GM03348 (cell line): Measurements from ENCODE around the gene HDAC4.

Experiments used
- DNase-seq: peaks from one replicate; pipeline ENCODE4 v3.0.0; 2012; ENCODE audit warnings: low spot score

HDAC4 gene

DNA sequence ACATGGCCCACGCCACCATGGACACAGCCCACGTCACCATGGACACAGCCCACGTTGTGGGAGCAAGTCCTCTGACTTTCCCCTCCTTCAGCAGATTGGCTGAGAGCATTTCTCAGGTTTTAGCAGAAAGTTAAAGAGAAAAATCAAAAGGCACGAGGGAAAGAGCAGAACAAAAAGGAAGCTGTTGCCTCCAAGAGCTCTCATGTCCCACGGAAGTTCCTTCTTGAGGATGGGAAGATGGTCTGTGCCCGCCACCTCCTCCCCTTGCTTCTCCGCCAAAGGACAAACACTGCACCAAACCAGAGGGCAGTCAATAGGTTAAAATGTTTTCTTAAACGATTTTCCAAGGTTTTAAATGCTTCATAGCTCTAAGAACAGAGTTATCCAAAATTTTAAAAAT, 148.4 kb downstream of the HDAC4 start:
- no peak for DNase-seq

DNA sequence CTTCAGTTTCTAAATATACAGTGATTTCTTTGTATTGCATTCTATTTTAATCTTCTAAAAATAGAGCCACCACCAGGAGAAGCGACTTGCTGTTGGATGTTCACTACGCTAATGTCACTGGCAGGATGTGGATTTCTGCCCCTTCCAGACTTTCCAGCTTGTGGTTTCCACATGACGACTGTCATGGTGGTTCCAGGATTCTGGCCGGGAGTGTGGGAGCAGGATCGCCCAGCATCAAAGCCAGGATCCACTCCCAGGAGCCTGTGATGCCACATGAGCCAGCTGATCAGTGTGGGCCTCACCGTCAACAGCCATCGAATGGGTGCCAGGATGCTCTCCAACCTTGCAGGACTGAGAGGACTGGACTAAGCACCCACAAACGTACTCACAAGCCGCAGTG, 148.8 kb downstream of the HDAC4 start:
- no peak for DNase-seq

DNA sequence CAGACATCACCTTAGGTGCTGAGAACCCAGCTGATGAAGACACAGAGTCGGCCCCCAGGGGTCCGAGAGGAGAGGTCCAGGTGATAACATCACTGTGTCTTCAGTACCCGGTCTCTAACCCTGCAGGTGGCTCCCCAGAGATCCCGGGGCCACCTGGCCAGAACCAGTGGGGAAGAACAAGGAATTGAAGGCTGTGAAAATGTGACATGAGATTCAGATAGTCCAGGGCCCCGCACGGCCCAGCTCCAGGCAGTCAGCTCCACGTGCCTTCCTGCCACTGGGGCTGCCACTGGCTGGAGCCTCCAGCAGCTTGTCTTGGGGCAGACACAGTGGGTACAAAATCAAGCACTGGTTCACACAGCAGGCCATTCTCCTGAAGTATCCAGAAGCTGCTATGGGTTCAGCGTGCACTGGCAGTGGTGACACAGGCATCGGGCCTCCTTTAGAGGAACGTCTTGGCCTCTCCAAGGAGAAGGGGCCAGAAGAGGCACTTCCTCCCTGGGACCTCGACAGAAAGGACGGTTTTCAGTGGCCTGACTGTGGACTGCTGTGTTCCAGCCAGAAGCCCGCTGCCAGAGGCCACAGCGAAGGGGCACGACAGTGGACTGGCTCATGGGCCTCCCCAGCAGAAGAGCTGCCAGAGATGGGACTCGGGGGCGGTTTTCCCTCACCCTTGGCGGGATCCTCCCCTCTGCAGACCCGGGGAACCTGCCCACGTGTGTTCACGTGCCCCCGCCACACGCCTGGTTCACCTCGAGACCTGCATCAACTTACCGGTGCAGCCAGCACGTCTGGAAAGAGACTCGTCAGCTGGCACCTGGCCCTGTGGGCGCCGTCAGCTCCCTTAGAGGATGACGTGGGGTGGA, 150.4 kb downstream of the HDAC4 start:
- DNase-seq, result no peak

DNA sequence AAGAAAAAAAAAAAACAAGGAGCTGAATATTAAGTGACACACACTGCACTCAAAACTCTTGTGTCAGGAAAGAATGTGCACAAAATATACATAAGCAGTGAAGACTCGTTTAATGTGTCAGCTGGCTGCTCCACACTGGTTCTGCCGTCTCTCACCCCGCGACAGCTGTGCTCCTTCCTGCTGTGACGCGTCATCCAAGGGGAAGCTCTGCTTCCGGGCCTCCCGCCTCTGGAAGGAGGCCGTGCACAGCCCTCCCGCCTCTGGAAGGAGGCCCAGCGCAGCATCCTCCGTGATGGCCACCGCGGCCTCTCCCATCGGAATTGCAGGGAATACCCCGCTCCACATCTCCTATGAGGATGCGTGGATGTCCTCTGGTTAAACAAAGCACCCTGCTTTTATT, 151.0 kb downstream of the HDAC4 start:
- DNase-seq, result no peak

DNA sequence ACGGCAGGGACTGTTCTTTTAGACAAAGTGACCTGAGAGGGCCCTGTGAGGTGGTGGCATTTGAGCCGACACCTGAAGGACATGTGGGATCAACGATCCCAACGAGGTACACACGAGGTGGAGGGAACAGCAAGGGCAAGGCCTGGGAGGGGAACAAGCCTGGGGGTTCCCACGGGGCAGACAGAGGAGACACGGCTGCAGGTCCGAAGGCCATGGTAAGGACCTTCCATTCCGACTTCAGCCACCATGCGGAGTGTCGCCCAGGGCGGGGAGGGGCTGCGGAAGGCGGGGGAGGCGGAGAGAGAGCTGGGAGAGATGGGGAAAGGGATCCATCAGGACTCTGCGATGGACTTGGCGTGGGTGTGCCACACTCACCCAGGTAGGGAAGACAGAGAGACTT, 151.8 kb downstream of the HDAC4 start:
- no peak for DNase-seq

DNA sequence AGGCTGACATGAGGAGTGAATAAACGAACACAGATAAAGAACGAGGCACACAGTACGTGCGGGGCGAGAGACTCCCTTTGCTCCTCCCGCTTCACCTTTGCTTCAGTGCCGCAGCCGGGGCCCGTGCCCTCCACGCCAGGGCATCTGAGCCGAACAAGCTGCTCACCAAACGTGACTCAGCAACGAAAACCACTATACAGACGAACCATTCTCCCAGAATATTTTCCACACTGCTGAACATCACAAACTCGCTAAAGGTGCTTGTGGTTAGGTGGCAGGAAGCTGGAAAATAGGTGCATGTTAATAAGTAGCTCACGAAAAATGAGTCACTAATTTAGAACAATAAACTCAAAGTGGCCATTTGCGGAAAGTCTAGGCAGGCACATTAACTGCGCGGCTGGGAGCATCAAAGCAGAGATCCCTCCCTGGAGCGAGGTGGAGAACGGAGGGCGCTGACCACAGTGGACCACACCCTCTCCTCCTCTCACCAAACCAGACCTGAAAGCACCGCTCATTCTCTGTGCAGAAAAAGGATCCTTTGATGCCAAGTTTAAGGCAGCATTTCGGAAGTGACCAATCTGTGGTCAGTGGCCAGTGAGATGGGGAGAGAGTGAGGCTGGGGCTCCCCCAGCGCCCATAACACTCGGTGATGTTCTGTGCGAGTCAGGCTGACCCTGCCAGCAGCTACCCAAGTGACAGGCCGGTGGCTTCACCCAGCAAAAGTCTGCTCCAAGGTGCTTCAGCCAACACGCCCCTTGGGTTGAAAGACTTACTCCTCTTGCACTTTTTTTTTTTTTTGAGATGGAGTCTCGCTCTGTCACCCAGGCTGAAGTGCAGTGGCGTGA, 153.2 kb downstream of the HDAC4 start:
- no peak for DNase-seq

DNA sequence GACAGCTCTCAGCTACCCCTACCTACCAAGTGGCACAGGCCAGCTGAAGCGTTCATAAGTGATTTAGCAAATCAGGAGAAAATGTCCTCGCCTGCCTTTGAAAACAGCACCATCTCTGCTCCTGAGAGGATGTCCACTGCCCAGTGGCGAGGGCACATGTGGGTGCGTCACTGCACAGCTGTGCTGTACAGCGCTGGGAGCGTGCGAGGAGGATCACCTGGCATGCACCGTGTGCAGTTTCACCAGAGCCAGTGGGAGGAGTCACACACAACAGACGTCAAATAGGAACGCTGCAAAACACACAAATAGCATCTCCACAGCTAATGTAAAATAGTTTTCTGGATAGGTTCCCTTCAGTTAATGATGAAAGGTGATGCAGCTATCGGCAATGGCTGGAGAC, 154.1 kb downstream of the HDAC4 start:
- no peak for DNase-seq

DNA sequence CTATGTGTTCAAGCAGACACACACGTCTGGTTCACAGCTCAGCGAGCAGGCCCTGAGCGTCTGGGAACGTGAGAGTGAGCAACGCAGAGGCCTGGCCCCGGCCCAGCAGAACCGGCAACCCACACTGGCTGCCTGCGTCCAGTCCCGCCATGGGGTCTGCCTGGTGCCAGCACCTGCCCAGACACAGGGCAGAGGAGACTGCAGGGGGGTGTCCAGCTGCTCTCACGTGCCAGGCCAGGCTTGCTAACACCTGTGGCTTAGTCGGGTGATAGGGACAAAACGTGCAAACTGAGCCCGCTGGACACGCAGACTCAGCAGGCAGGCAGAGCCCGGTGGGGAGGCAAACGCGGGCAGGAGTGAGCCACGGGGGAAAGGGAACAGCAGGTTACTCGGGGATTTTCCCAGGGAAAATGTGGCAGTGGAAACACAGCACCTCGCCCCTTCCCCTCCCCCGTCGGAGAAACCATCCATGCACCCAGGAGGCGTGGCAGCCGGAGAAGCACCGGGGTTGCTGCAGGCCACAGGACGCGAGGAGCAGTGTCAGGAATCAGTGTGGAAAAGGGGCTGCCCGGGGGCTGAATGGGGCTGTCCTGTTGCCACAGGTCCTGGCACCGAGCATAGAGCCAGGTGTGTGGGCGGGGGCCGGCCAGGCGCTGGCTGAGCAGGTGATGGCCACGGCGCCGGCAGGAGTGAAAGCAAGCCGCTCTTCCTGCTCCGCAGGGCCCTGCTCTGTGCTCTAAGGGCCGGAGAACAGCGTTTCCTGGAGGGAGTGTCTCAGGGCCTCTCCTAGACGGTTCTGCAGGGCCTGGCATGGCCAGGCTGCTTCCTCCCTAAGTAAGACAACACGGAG, 154.7 kb downstream of the HDAC4 start:
- no peak for DNase-seq

DNA sequence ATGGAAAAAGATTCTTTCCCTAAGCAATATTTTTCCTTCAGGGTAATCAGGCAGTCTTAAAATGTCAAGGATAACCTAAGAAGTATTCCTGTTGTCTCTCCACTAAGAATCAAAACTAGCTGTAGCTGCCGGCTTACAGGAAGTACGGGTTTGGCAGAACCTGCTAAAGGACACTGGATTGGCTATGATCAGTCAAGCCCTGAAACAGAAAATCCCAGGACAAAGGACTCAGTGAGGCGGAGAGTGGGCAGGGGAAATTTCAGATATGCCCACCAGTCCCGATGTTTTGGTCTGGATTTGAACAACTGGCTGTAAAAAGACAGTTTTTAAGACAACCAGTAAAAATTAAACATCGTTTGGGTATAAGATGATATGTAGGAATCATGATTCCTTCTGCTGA, 155.7 kb downstream of the HDAC4 start:
- DNase-seq, result no peak

DNA sequence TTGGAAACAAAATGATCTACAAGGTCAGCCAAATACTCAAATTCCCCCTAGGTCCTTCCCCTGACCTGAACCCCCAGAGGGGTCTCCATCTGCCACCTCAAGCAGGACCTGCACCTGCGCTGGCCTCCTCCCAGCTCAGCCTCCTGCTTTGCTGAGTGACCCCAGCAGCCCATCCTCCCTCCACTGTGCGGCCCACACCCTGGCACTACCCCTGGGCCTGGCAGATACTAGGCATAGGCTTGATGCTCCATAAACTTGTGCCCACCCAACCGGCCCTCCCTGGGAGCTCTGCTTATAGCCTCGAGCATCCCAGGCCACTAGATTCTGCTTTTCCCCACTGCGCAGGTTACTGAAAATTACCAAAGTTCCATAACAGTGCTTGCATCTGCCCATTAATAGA, 156.2 kb downstream of the HDAC4 start:
- DNase-seq, result no peak

DNA sequence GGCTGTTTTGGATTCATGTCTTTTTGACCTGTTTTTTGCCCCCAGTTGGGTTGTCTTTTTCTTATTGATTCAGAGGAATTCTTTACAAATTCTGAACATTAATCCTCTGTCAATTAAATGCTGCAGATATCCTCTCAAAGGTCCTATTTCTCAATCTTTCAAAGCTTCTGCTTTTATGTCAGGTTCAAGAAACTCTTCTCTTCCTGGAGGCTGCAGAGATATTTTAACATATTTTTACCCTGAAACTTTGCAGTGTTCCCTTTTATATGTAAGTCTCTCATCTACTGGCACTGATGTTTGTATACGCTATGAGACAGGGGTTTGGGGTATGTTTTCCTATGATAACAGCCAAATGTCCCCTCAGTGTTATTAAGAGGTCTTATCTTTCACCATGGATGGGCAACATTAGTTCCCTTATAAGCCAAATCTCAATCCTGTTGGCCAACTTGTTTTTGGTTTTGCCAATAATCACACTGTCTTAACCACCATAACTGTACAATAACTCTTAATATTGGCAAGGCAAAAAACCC, 159.3 kb downstream of the HDAC4 start:
- DNase-seq, result no peak

DNA sequence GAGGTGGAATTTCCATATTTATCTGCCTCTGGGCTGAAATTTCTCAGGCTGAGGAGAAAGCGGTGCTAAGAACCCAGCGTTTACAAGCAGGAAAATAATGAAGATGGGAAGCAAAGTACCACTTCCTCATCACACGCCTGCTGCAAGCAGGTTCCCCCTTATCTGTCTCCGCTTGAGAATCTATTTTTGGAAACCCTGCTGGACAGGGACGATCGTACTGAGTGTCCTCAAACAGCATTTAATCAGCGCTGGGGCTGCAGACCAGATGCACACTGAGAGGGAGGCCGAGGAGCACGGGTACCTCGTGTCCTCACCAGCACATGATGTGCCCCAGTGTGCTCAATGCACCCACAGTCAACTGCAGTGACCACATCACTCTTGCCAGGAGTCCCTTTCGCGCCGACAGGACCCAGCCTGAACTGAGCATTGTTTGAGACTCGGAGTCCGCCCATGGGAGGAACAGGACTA, 160.4 kb downstream of the HDAC4 start:
- no peak for DNase-seq

DNA sequence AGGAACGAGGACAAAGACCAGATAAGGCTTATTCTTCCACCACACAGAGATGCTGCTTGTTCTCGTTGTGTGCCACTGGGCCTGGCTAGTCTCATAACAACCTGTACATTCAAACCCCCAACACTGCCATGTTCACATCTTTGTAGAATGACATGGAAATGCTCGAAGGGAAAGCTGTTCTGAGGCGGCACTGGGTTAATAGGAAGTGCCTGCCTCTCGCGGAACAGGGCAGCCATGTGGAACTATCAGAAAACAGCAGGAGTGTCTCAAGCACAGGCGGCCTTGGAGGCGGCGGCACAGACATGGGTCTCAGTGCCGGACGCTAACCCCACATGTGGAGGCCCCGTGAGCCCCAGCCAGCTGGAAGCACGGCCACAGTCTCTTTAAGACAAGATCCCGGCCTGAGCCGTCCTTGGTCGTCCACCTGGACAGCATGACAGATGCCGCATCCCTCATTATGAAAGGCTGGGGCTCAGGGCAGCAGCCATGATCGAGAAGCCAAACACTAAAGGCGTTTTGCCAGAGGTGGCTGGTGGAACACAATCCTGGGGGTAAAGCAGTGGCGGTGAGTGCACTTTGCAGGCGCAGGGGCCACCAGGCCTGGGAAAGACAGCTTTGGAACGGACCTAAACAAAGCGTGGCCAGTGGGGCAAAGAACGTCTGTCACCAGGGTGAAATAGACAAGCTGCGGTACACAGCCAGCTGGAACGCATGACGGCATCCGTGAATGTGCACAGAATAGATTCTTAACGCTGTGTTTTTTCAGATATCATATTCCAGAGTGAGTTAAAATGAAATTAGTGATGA, 161.0 kb downstream of the HDAC4 start:
- DNase-seq, result no peak

DNA sequence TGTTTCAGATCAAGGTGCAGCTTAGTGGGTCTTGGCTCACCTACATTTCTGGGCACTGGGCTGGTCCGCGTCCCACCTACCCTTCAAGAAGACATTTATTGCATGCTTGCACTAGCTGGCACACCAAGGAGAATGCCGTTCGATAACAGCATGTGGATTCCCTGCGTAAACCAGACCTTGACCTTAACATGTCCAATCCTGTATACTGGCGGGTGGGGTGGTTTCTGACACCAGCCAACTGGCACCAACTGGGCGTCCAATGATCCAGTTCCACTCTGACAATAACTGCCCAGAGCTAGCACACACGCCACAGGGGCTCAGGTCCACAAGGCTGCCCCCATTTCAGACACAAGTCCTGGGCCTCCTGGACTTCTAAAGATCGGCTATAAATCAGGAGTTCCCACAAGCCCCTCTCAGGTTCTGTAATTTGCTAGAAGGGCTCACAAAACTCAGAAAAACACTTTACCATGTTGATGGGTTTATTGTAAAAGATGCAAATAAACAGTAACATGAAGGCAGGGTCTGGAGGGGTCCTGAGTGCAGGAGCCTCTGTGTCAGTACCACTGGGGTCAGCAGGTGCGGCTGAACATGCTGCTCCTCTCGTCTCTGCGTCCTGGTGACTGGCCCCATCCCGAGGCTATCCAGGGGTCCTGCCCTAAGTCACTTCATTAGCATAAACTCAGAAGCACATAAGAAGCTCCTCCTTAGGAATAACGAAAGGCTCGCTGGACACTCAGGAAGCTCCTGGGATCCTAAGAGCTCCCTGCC, 161.8 kb downstream of the HDAC4 start:
- DNase-seq, result no peak

DNA sequence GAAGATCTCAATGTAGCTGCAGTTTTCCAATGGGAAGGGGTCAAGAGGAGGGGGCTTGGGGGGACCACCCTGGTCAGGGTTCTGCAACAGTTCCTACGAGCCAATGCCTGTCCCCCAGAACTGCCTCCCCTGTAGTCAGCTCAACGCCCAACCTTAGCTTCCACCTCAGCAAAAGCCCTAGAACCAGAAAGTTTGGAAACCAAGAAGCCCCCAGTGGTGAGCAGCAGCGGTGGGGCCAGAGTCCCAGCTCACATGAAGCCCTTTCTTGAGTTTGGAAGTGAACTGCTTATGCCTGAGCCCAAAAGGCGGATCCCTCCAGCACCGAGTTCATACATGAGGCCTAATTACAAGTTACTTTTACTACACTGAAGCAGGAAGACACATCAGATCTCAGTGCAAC, 162.4 kb downstream of the HDAC4 start:
- no peak for DNase-seq

DNA sequence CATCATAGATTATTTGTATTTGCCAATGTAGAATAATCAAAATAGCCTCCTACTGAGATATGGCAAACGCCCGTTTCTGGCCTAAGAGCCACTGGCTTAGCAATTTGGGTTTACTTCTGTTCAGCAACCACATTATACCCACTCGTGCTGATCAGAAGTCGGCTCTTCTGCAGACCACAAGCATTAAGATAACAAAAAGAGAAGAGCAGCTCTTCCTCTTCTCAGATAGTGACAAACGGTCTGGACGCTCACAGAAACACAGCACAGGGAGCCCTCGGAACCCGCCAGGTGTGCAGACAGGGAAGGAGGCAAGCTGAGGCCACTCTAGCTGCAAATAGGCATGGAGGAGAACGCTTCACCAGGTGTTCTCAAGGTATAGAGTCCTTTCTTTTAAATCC, 164.0 kb downstream of the HDAC4 start:
- DNase-seq, result no peak

DNA sequence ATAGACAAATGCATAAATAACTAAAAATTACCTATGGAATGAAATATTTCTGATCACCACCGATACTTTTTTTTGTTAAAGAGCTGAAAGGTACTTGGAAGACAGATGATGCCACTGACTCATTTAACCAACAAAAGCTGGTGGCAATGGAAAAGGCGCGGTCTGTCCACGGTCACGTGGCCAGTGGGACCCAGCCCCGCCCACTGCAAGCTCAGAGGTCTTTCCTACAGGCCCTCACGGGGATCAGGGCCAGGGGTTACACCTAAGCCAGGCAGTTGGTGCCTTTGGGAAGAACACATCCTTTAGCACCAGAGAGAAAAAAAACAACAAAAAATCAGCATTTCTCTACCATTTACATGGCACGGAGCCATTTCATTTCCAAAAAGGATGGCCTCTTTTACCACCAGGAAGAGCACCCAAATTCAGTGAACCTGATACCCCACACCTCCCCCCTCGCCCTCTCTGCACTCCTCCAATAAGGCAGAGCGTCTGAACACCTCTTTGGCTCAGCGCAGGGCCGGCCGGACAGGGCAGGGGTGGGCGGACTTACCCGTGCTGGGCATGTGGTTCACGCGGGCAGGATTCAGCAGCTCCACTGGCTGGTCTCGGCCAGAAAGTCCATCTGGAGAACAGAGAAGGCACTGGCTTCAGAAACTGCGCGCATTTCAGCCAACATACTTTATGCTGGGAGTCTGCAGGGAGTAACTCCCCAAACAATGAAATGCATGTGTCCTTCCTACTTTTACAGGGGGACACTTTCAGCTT, 164.6 kb downstream of the HDAC4 start:
- no peak for DNase-seq

DNA sequence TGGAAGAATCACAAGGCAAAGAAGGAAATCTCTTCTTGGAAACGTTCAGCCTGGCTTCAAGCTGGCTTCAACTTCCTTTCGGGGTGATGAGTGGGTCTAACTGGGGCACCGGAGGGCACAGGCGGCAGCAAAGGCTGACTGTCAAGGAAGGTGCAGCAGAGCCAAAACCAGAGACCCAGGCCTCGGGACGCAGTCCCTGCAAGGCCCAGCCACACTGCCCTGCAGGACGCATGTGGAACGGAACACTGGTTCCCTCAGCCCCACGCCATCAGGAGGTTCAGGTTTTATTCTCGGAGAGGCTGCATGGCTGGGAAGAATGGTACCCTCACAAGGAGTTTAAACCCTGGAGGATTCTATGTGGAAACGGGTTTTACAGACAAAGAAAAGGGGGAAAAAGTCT, 165.5 kb downstream of the HDAC4 start:
- DNase-seq, result no peak
